Testis (tissue), 3 donors: ENCODE results near the gene C11orf97. TPM values are rescaled to one million over a fixed set of nuclear protein-coding genes. Genes with fewer than 3 reads are reported as not detected.
"Not testable (repeated sequence)": the region's sequence is repeated elsewhere in the genome, so short reads cannot be mapped to it uniquely, and the experiment has no call there.

Source experiments
- DNase-seq: peaks from one replicate; pipeline ENCODE4 v3.0.0-alpha.2; 2019
- H3K27ac ChIP-seq, 2 donors: fragments of 200-600 bp; sonication (generic); one replicate each; pipeline ENCODE4 v1.5.1; 2019
- H3K27me3 ChIP-seq: fragments of 200-600 bp; sonication (generic); one replicate; pipeline ENCODE4 v1.5.1; 2019
- H3K36me3 ChIP-seq: fragments of 200-600 bp; sonication (generic); one replicate; pipeline ENCODE4 v1.5.1; 2017; ENCODE audit warnings: low read depth; ENCODE audit errors: missing control alignments
- H3K4me1 ChIP-seq: fragments of 200-600 bp; sonication (generic); one replicate; pipeline ENCODE4 v1.5.1; 2019
- H3K4me3 ChIP-seq, 2 donors: fragments of 200-600 bp; sonication (generic); one replicate each; pipeline ENCODE4 v1.5.1; 2017 to 2019
- H3K9me3 ChIP-seq: fragments of 200-600 bp; sonication (generic); one replicate; pipeline ENCODE4 v1.5.1; 2017
- CTCF ChIP-seq, 3 experiments: fragments of 450-650 bp in 2 of 3; fragments of 200-600 bp in 1 of 3; sonication (generic) in 1 of 3; IDR thresholded peaks; one replicate each; pipeline ENCODE4 v1.5.1; 2016 to 2019; ENCODE audit warnings: antibody characterized with exemption in 3 of 3, mild to moderate bottlenecking in 2 of 3, moderate library complexity in 1 of 3
- POLR2A ChIP-seq: fragments of 450-650 bp; IDR thresholded peaks from one replicate; pipeline ENCODE4 v1.6.1; 2017; ENCODE audit warnings: antibody characterized with exemption, mild to moderate bottlenecking, moderate library complexity
- WGBS, 2 donors: methylation state at CpG; one replicate each; pipeline ENCODE4 v1.1.5; 2018; 5-methylcytosine and 5-hydroxymethylcytosine counted together
- intact Hi-C: fragments of 100-400 bp; cut with DNase I; formaldehyde crosslinking; loops from one replicate; pipeline ENCODE4 v1.15.1; 2023; ENCODE audit warnings: low total_unique reads
- polyA plus RNA-seq: library from polyadenylated mRNA; stranded (reverse); fragments of 350-450 nt; fragmentation: Illumina TruSeq; extraction: RNeasy Lipid Tissue Mini Kit (QIAGEN cat#74804); gene quantifications from one replicate; pipeline ENCODE4 v1.2.3, GENCODE V29; 2014; ENCODE audit warnings: low read depth, low replicate concordance; ENCODE audit not compliant: insufficient read depth
- total RNA-seq, 2 donors: library from RNA; depleted of rRNA; stranded (reverse); fragments of >200 nt; gene quantifications; one replicate each; pipeline ENCODE4 v1.2.3, GENCODE V29; 2016

Gene C11orf97
- total and polyA plus RNA-seq, 3 donors from 2014 or later = 6.4 to 25.2 (median 10.4) TPM

- intact Hi-C loops = no loop called here
- WGBS, 2 donors = 78 to 79% methylated on average over 8 of the region's 8 CpGs
Observed at GRCh38 chr11:94563848-94564467, 51.7 kb downstream of the C11orf97 start.

GRCh38 chr11:94567181-94567670, 55.0 kb downstream of the C11orf97 start, which contains the start of gene PIWIL4:
TSS of gene PIWIL4 (plus strand) at chr11:94567368. CDS start at chr11:94567519, 151 bp downstream.
- Histone ChIP-seq H3K4me3 (peak within 1 kb of the TSS; percentile 36 to 50), H3K4me1 (no peaks in the 10 kb centered on the region), H3K27ac (no peak within 1 kb of the TSS), H3K27me3 (no peaks in the 10 kb centered on the region), H3K9me3 (no peaks in the 10 kb centered on the region), H3K36me3 (no peaks in the 10 kb centered on the region)
- intact Hi-C loops = no loop called here
- DNase-seq = peak; percentile 17
- TF ChIP-seq POLR2A (no peak), CTCF (IDR thresholded peaks at IDR 0.05) (no peak)
- WGBS, 2 donors = 63 to 83% methylated on average over 23 to 25 of the region's 25 CpGs

More at GRCh38 chr11:94563848-94564467, 51.7 kb downstream of the C11orf97 start:
- no peak for DNase-seq
- Histone ChIP-seq H3K9me3 (no peaks in the 10 kb centered on the region), H3K36me3 (no peaks in the 10 kb centered on the region), H3K4me3 (no peak overlapping the region), H3K4me1 (no peaks in the 10 kb centered on the region), H3K27ac (no peak overlapping the region), H3K27me3 (no peaks in the 10 kb centered on the region)
- TF ChIP-seq CTCF (IDR thresholded peaks at IDR 0.05) = no peak
- TF ChIP-seq POLR2A = no peak

- H3K9me3 ChIP-seq = no peaks in the 10 kb centered on the region
- no peak for TF ChIP-seq POLR2A
- TF ChIP-seq CTCF (IDR thresholded peaks at IDR 0.05) = no peak
- H3K4me3 ChIP-seq = no peak overlapping the region
- no peaks in the 10 kb centered on the region for H3K27me3 ChIP-seq
- DNase-seq = no peak
- no peaks in the 10 kb centered on the region for H3K4me1 ChIP-seq
- no peaks in the 10 kb centered on the region for H3K36me3 ChIP-seq
- intact Hi-C loops = no loop called here
- 73 to 82% methylated on average over 5 of the region's 5 CpGs for WGBS, 2 donors
- H3K27ac ChIP-seq = no peak overlapping the region
Observed at GRCh38 chr11:94568200-94568599, 55.9 kb downstream of the C11orf97 start.

GRCh38 chr11:94568717-94569116, 56.5 kb downstream of the C11orf97 start:
- DNase-seq = no peak
- TF ChIP-seq CTCF (IDR thresholded peaks at IDR 0.05) (no peak), POLR2A (no peak)
- Histone ChIP-seq H3K4me3 (no peak overlapping the region), H3K27ac (no peak overlapping the region), H3K27me3 (no peaks in the 10 kb centered on the region), H3K36me3 (no peaks in the 10 kb centered on the region), H3K4me1 (no peaks in the 10 kb centered on the region), H3K9me3 (no peaks in the 10 kb centered on the region)
- 83 to 86% methylated on average over 4 of the region's 4 CpGs for WGBS, 2 donors
- intact Hi-C loops = no loop called here

GRCh38 chr11:94572975-94573374, 60.7 kb downstream of the C11orf97 start:
- DNase-seq, H3K27me3 ChIP-seq, H3K4me3 ChIP-seq, H3K36me3 ChIP-seq, H3K27ac ChIP-seq, intact Hi-C loops, H3K9me3 ChIP-seq, H3K4me1 ChIP-seq: not testable (repeated sequence)
- 64 to 80% methylated on average over 2 of the region's 2 CpGs for WGBS, 2 donors
